OCI-LY1 (cell line): Measurements from ENCODE around the gene INTS12.

Experiments
- CTCF ChIP-seq: fragments of 200-600 bp; sonication (generic), shearing (Covaris generic); IDR thresholded peaks from 2 replicates; pipeline ENCODE4 v1.5.1; 2017; ENCODE audit warnings: mild to moderate bottlenecking, antibody characterized with exemption, low read length, moderate library complexity, mixed read lengths
- EZH2 ChIP-seq: fragments of 200-600 bp; sonication (generic), shearing (Covaris generic); IDR thresholded peaks from 2 replicates; pipeline ENCODE4 v1.8.0; 2017; ENCODE audit warnings: borderline replicate concordance, mixed run types, mild to moderate bottlenecking, antibody characterized with exemption, low read length, moderate library complexity, mixed read lengths

- no peak for TF ChIP-seq CTCF
- no peak for TF ChIP-seq EZH2
Measured at GRCh38 chr4:105645440-105645839, 63.0 kb downstream of the INTS12 start.
